Measurements from ENCODE around the gene MEAK7. TPM values are rescaled to one million over a fixed set of nuclear protein-coding genes. Genes with fewer than 3 reads are reported as not detected.

Gene MEAK7
- 20.8 TPM for polyA plus RNA-seq (2013, experiment 1 of 2; ENCODE audit: insufficient read length)
- 20.6 TPM for polyA plus RNA-seq (2013, experiment 2 of 2; ENCODE audit: insufficient read length)

GRCh38 chr16:84504420-84505248 is at the start of gene MEAK7:
Gene MEAK7 (minus strand): TSS chr16:84504659. CDS start chr16:84498086, 6,573 bp downstream.
- peak; percentile 98 for DNase-seq

- DNase-seq = no peak
These were observed 49.5 kb upstream of the MEAK7 start for GRCh38 chr16:84553873-84554399.

- no peak for DNase-seq
These were observed 47.7 kb upstream of the MEAK7 start for GRCh38 chr16:84552135-84552534.

- no peak for DNase-seq
These were observed 45.6 kb upstream of the MEAK7 start for GRCh38 chr16:84550096-84550495.

- no peak for DNase-seq
These were observed 44.7 kb upstream of the MEAK7 start for GRCh38 chr16:84548971-84549844.

GRCh38 chr16:84548508-84548907 is 44.0 kb upstream of the MEAK7 start:
- DNase-seq = no peak

- DNase-seq = no peak
These were observed 43.1 kb upstream of the MEAK7 start for GRCh38 chr16:84547546-84548061.

GRCh38 chr16:84546669-84547545 is 42.4 kb upstream of the MEAK7 start:
- DNase-seq = no peak

- no peak for DNase-seq
These were observed 40.8 kb upstream of the MEAK7 start for GRCh38 chr16:84545114-84545737.

- no peak for DNase-seq
These were observed 39.7 kb upstream of the MEAK7 start for GRCh38 chr16:84544031-84544773.

GRCh38 chr16:84543253-84543652 is 38.8 kb upstream of the MEAK7 start:
- DNase-seq = no peak

GRCh38 chr16:84541999-84542817 is 37.7 kb upstream of the MEAK7 start:
- no peak for DNase-seq

GRCh38 chr16:84540194-84540593 is 35.7 kb upstream of the MEAK7 start:
- DNase-seq = no peak

- no peak for DNase-seq
These were observed 33.9 kb upstream of the MEAK7 start for GRCh38 chr16:84538222-84538840.

GRCh38 chr16:84537491-84538151 is 33.2 kb upstream of the MEAK7 start:
- DNase-seq = peak; percentile 38

- DNase-seq = no peak
These were observed 31.4 kb upstream of the MEAK7 start for GRCh38 chr16:84535851-84536250.

- DNase-seq = no peak
These were observed 30.9 kb upstream of the MEAK7 start for GRCh38 chr16:84535408-84535807.

- DNase-seq = no peak
These were observed 30.4 kb upstream of the MEAK7 start for GRCh38 chr16:84534815-84535214.
